ENCODE data around the gene CLDN6.

The CLDN6 gene

DNA sequence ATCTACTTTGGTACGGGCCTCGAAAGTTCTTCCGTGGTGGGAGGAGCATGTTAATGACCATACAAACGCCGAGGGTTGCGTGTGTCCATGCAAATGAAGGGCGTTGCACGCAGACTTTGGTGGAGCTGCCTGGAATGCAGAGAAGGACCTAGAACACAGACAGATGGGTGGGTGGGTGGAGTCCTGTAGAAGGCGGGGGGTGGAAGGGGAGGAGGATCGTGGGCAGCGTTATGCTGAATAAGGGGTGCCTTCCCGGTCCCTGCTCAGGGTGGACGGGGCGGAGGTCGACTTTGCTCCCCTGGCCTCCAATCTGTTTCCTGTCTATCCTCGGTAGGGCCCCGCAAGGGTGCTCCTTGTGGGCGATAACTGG, 49.6 kb downstream of the CLDN6 start:
- DNase-seq = no peak

DNA sequence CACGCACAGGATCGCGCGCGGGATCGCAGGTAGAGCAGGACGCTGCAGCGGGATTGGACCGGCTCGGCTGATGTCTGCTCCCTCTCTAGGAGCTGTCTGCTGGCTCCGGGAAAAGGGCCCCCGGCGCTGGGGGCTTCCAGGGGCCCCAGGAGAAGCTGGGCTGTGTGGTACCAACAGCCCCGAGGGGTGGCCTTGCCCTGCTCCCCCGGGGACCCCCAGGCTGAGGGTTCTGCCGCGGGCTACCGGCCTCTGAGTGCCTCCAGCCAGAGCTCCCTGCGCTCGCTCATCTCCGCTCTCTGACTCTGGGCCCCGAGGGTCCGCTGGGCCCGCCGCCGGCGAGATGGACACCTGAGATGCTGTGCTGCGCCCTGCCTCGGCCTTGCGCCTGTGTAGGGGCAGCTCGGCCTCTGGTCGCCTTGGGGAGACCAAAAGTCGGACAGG, 50.2 kb downstream of the CLDN6 start:
- no peak for DNase-seq

DNA sequence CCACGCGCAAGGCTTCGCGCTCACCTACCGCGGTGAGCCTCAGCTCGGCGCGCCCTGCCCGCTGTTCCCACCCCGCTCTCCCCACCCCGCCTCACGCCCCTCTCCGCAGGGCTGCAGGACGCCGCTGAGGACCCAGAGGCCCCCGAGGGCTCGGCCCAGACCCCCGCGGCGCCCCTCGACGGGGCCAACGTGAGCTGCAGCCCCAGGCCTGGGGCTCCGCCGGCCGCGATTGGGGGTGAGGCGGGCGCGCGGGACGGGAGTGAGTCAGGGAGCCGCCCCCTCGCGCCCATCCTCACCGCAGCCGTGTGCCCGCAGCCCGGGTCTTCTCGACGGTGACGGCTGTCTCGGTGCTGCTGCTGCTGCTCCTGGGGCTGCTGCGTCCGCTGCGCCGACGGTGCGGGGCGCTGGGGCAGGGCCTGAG, 50.8 kb downstream of the CLDN6 start:
- DNase-seq = no peak

DNA sequence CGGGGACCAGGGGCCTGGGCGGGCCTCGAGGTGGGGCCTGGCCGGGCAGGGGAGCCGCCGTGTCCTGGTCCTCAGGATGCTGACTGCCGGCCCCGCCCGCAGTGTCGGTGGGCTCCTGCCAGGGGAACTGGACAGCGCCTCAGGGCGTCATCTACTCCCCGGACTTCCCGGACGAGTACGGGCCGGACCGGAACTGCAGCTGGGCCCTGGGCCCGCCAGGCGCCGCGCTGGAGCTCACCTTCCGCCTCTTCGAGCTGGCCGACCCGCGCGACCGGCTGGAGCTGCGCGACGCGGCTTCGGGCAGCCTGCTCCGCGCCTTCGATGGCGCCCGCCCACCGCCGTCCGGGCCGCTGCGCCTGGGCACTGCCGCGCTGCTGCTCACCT, 51.2 kb downstream of the CLDN6 start:
- no peak for DNase-seq

DNA sequence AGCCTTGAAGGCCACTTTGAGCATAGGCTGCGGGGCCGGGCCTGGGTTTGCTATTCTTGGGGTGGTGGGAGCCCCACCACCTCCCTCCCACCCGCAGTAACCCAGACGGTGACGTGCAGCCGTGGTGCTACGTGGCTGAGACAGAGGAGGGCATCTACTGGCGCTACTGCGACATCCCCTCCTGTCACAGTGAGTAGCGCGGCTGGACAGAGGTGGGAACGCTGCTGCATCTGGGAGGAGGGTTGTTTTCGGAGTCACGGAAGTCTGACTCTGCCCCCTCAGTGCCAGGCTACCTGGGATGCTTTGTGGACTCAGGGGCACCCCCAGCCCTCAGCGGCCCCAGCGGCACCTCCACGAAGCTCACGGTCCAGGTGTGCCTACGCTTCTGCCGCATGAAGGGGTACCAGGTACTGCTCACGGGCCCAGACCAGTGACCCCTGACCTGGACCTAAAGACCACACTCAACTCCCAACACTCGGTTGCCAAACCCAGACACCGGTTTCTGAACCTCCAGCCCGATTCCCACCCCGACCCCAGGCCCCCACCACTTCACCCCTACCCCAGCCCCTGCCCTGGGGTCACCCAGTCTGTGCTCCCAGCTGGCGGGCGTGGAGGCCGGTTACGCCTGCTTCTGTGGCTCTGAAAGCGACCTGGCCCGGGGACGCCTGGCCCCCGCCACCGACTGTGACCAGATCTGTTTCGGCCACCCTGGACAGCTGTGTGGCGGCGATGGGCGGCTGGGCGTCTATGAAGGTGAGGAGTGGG, 51.8 kb downstream of the CLDN6 start:
- no peak for DNase-seq

All from NCI-H2081 (cell line).